NB4 (cell line): ENCODE measurements around the gene PPIB.
A peak's percentile ranks its signal among the peaks of the same experiment; 100 is the strongest.

Experiments used
- DNase-seq: peaks from one replicate; pipeline ENCODE4 v3.0.0; 2010; ENCODE audit warnings: low read depth
- H3K4me3 ChIP-seq: one replicate; pipeline ENCODE4 v1.5.1; 2011; ENCODE audit warnings: mild to moderate bottlenecking, low read depth, low read length, moderate library complexity
- MYC ChIP-seq: IDR thresholded peaks from 2 replicates; pipeline ENCODE4 v1.6.1; 2011; ENCODE audit warnings: low read depth, low read length
- POLR2A ChIP-seq: IDR thresholded peaks from 2 replicates; pipeline ENCODE4 v1.6.1; 2011; ENCODE audit warnings: mild to moderate bottlenecking; ENCODE audit not compliant: insufficient read length; ENCODE audit errors: extremely low read depth
- TF ChIP-seq, protein P1 (sequence below): IDR thresholded peaks from 2 replicates; pipeline ENCODE4 v1.6.1; 2011; ENCODE audit warnings: low read depth, low read length
- TF ChIP-seq, protein P2 (sequence below): IDR thresholded peaks from one replicate; pipeline ENCODE4 v1.5.1; 2012; ENCODE audit warnings: low read depth, low read length

PPIB gene

DNA sequence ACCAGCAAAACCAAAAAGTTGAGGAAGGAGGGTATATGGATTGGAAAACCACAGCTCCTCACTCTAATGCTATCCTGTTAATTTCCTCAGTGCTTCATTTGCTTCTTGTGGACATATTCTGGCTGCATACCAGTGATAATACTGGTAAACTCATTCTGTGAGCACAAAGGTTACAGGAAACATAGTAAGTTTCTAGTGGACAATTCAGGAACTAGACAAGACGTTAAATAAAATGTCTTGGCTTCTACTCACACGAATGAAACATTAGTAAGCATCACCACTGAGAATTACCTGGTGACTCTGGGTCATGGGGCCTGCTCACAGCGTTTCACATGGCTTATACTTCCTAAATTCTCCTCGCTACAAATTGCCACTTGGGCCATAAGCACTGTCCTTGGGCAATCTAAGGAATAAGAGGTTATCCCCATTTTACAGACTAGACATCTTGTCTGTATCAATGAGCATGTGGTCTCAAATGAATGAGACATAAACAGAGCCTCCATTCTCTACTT lies 20.1 kb upstream of the PPIB start:
- TF ChIP-seq, protein P1, sequence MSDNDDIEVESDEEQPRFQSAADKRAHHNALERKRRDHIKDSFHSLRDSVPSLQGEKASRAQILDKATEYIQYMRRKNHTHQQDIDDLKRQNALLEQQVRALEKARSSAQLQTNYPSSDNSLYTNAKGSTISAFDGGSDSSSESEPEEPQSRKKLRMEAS, result no peak
- TF ChIP-seq, protein P2, sequence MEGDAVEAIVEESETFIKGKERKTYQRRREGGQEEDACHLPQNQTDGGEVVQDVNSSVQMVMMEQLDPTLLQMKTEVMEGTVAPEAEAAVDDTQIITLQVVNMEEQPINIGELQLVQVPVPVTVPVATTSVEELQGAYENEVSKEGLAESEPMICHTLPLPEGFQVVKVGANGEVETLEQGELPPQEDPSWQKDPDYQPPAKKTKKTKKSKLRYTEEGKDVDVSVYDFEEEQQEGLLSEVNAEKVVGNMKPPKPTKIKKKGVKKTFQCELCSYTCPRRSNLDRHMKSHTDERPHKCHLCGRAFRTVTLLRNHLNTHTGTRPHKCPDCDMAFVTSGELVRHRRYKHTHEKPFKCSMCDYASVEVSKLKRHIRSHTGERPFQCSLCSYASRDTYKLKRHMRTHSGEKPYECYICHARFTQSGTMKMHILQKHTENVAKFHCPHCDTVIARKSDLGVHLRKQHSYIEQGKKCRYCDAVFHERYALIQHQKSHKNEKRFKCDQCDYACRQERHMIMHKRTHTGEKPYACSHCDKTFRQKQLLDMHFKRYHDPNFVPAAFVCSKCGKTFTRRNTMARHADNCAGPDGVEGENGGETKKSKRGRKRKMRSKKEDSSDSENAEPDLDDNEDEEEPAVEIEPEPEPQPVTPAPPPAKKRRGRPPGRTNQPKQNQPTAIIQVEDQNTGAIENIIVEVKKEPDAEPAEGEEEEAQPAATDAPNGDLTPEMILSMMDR, result no peak
- TF ChIP-seq POLR2A, result no peak
- no peak for TF ChIP-seq MYC
- DNase-seq, result no peak
- no peak overlapping the region for H3K4me3 ChIP-seq

DNA sequence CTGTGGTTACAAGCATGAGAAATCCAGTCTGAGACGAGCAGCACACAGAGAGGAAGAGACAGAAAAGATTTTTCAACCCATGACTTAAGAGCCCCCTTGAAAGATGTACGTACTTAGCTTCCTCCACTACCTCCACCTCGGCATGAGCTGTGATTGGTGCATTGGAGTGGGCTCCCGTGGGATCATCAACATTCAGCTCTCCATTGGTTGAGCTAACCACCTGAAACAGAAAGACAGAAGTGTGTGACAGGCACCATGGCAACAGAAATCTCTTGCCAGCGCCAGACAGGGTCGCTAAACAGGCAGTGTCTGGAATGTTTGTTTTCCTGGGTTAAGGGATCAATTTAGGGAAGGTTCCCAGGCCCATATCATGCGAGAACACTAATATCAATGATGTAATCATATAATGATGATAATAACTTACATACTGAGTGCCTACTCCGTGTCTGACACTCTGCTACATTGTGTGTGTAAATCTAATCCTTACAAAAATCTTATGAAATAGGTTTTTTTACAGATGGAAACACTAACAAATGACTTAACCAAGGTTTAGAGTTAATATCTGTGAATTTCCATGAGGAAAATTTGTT lies 17.5 kb upstream of the PPIB start:
- no peak overlapping the region for H3K4me3 ChIP-seq
- no peak for DNase-seq
- TF ChIP-seq, protein P2, result no peak
- TF ChIP-seq, protein P1, result no peak
- TF ChIP-seq POLR2A (no peak), MYC (no peak)

DNA sequence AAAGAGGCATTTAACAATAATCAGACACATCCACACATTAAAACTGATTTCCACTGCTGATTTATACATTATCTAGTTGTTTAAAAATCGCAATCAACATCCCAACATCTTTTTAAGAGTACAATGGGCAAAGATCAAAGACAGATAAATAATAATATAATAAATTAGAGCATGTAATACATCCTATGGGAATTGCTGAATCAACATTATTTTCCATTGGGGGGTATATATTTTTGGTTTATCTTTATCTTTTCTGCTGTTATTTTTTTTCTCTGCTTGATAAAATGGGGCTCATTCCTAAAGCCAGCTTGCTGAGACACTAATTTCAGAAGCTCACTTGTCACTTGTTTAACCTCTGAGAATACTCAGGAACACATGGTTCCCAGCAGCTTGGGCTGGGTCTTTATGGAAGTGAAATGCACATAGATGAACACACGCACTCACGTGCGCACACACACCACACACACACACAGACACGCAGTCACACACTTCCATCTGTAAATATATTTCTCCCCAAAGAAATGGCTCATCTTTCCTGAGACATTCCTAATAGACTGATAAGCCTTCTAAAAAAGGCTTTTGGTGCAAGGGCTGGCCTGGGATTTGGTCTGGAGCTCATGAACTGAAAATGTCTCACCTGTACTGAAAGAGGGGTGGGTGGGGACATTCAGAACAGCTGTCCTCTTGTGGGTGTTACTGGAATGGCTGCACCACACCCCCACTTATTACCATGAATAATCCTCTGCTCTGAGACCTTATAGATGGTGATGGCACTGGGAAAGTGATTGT lies 3.5 kb upstream of the PPIB start:
- no peak for TF ChIP-seq MYC
- no peak for TF ChIP-seq POLR2A
- TF ChIP-seq, protein P1, result no peak
- TF ChIP-seq, protein P2, result no peak
- H3K4me3 ChIP-seq, result no peak overlapping the region
- no peak for DNase-seq

DNA sequence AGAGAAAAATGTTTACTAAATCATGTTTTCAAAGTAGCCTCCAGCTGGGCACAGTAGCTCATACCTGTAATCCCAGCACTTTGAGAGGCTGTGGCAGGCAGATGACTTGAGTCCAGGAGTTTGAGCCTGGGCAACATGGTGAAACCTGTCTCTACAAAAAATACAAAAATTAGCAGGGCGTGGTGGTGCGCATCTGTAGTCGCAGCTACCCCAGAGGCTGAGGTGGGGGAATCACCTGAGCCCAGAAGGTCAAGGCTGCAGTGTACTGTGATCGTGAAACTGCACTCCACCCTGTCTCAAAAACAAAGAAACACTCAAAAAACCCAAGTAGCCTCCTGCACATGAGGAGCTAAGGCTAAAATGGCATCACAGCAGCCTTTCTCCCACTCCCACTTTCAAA lies 1.6 kb upstream of the PPIB start:
- DNase-seq, result no peak
- TF ChIP-seq MYC (no peak), POLR2A (no peak)
- TF ChIP-seq, protein P1, result no peak
- TF ChIP-seq, protein P2, result no peak
- H3K4me3 ChIP-seq, result peak overlapping the region; percentile 65

DNA sequence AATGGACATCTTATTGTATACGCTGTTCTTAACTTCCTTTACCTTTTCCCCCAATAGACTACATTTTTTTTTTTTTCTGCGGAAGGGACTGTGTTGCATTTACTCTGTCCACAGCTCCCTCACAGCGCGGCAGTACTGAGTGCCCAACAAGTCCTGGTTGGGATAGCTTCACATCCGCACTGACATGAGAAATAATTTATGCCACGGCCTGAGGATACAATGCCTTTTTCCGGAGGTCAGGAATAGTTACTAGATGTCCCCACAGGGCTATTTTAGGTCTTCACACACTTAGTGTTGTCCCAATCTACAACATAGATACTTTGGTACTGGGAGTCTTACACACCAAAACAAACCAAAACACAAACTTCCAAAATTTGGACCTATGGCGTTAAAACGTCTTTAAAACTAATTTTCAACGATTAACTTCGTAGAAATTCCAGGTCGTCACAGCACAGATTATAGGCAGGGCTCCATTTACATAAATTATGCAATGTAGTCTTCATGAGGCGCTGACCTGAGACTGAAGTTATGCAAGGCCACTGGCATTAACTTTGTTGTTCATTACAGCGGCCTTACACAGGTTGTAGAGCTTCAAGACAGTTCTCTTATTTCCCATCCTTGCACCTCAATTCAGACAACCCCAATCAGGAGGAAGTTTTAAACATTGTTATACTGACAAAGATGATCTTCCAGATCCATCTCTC lies 989 bp upstream of the PPIB start:
- TF ChIP-seq MYC, result no peak
- TF ChIP-seq, protein P1, result no peak
- TF ChIP-seq, protein P2, result no peak
- TF ChIP-seq POLR2A, result no peak
- H3K4me3 ChIP-seq, result peak overlapping the region; percentile 65
- DNase-seq, result peak; percentile 79
